ENCODE results near the gene TRPM1.

The TRPM1 gene

GRCh38 chr15:30962079-30962478 lies 139.4 kb downstream of the TRPM1 start:
- DNase-seq = no peak

GRCh38 chr15:30958219-30958618 lies 143.3 kb downstream of the TRPM1 start:
- no peak for DNase-seq

- DNase-seq = no peak
These were observed 145.1 kb downstream of the TRPM1 start for GRCh38 chr15:30956216-30957124.

- DNase-seq = no peak
These were observed 146.9 kb downstream of the TRPM1 start for GRCh38 chr15:30954674-30955073.

GRCh38 chr15:30953731-30954378 lies 147.7 kb downstream of the TRPM1 start:
- no peak for DNase-seq

GRCh38 chr15:30953183-30953582 lies 148.3 kb downstream of the TRPM1 start:
- no peak for DNase-seq
